ENCODE data around the gene COPS2.
A peak's percentile ranks its signal among the peaks of the same experiment; 100 is the strongest.

Gene COPS2

GRCh38 chr15:49155834-49156627 is 632 bp upstream of the COPS2 start:
- FAIRE-seq = no peak

- no peak for FAIRE-seq
Observed at GRCh38 chr15:49154799-49155109, 645 bp downstream of the COPS2 start.

GRCh38 chr15:49154359-49154758 is 1.0 kb downstream of the COPS2 start:
- FAIRE-seq = no peak

- no peak for FAIRE-seq
Observed at GRCh38 chr15:49152552-49153312, 2.7 kb downstream of the COPS2 start.

GRCh38 chr15:49151831-49152230 is 3.6 kb downstream of the COPS2 start:
- FAIRE-seq = no peak

GRCh38 chr15:49148727-49149126 is 6.7 kb downstream of the COPS2 start:
- FAIRE-seq = no peak

GRCh38 chr15:49148298-49148697 is 7.1 kb downstream of the COPS2 start:
- no peak for FAIRE-seq

- peak; percentile 58 for FAIRE-seq
Observed at GRCh38 chr15:49145651-49146609, 9.5 kb downstream of the COPS2 start.

GRCh38 chr15:49137861-49138260 is 17.5 kb downstream of the COPS2 start:
- no peak for FAIRE-seq

- no peak for FAIRE-seq
Observed at GRCh38 chr15:49135911-49136310, 19.5 kb downstream of the COPS2 start.

- FAIRE-seq = no peak
Observed at GRCh38 chr15:49135342-49135857, 20.0 kb downstream of the COPS2 start.

GRCh38 chr15:49134683-49135341 is 20.6 kb downstream of the COPS2 start:
- no peak for FAIRE-seq

GRCh38 chr15:49131403-49131802 is 24.0 kb downstream of the COPS2 start:
- no peak for FAIRE-seq

- no peak for FAIRE-seq
Observed at GRCh38 chr15:49124371-49124770, 31.0 kb downstream of the COPS2 start.

- no peak for FAIRE-seq
Observed at GRCh38 chr15:49122541-49123062, 32.8 kb downstream of the COPS2 start.

GRCh38 chr15:49121901-49122300 is 33.5 kb downstream of the COPS2 start:
- FAIRE-seq = no peak

- no peak for FAIRE-seq
Observed at GRCh38 chr15:49120832-49121231, 34.6 kb downstream of the COPS2 start.

- FAIRE-seq = no peak
Observed at GRCh38 chr15:49116108-49116857, 39.1 kb downstream of the COPS2 start.

- FAIRE-seq = no peak
Observed at GRCh38 chr15:49115062-49115461, 40.3 kb downstream of the COPS2 start.

GRCh38 chr15:49110158-49110944 is 45.0 kb downstream of the COPS2 start:
- FAIRE-seq = no peak

GRCh38 chr15:49103002-49103401 is 52.4 kb downstream of the COPS2 start:
- FAIRE-seq = no peak
